GM18526 (cell line): ENCODE results near the gene CLIP4.

ENCODE experiments used
- POLR2A ChIP-seq: IDR thresholded peaks from 3 replicates; pipeline ENCODE4 v1.6.1; 2011; ENCODE audit not compliant: insufficient read length; ENCODE audit errors: extremely low read depth

Gene CLIP4

GRCh38 chr2:29082804-29083495, 32.3 kb upstream of the CLIP4 start:
- no peak for TF ChIP-seq POLR2A

GRCh38 chr2:29084554-29084953, 30.7 kb upstream of the CLIP4 start:
- TF ChIP-seq POLR2A: no peak

- no peak for TF ChIP-seq POLR2A
Observed at GRCh38 chr2:29096969-29097368, 18.2 kb upstream of the CLIP4 start.

GRCh38 chr2:29097569-29097968, 17.6 kb upstream of the CLIP4 start:
- TF ChIP-seq POLR2A: no peak

GRCh38 chr2:29100564-29100963, 14.7 kb upstream of the CLIP4 start:
- TF ChIP-seq POLR2A: no peak

GRCh38 chr2:29104688-29105087, 10.5 kb upstream of the CLIP4 start:
- no peak for TF ChIP-seq POLR2A

GRCh38 chr2:29105375-29105774, 9.8 kb upstream of the CLIP4 start:
- no peak for TF ChIP-seq POLR2A

- TF ChIP-seq POLR2A: no peak
Observed at GRCh38 chr2:29106256-29106655, 9.0 kb upstream of the CLIP4 start.

- TF ChIP-seq POLR2A: no peak
Observed at GRCh38 chr2:29106980-29107388, 8.2 kb upstream of the CLIP4 start.

- no peak for TF ChIP-seq POLR2A
Observed at GRCh38 chr2:29108225-29108624, 7.0 kb upstream of the CLIP4 start.

- TF ChIP-seq POLR2A: no peak
Observed at GRCh38 chr2:29109246-29109645, 6.0 kb upstream of the CLIP4 start.

- no peak for TF ChIP-seq POLR2A
Observed at GRCh38 chr2:29110916-29111535, 4.2 kb upstream of the CLIP4 start.

GRCh38 chr2:29112379-29112778, 2.8 kb upstream of the CLIP4 start:
- TF ChIP-seq POLR2A: no peak

GRCh38 chr2:29113027-29113686, 2.1 kb upstream of the CLIP4 start:
- no peak for TF ChIP-seq POLR2A

GRCh38 chr2:29113891-29114321, 1.3 kb upstream of the CLIP4 start:
- TF ChIP-seq POLR2A: no peak

- no peak for TF ChIP-seq POLR2A
Observed at GRCh38 chr2:29114586-29114945, 649 bp upstream of the CLIP4 start.
